ENCODE measurements around the gene BANP.
"Not testable (repeated sequence)": the region's sequence is repeated elsewhere in the genome, so short reads cannot be mapped to it uniquely, and the experiment has no call there.

Gene BANP

DNA sequence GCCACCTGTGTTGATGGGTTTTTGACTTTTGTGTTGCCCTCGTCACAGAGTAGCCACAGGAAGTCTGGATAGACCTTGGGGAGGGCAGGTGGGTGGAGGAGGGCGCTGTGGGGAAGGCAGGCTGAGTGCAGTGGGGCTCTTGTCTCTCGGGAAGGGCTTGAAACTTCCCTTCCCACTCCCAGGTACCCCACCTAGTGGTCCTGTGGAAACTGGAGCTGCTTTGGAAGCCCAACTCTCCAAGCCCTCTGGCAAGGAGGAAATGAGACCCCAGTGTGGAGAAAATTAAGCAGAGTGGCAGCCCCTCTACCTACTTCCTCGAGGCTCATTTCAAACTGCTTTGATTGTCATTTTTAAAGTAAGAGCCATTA lies 24.1 kb upstream of the BANP start:
- peaks cover 17% of the 10 kb centered on the region for H3K27me3 ChIP-seq (replicated peaks)
- no peak for DNase-seq
- peak; percentile 35 for TF ChIP-seq CTCF (IDR thresholded peaks at IDR 0.05; ENCODE audit: low read depth, low read length, missing control alignments)
- in situ Hi-C loops (cut with HindIII; ENCODE audit: low pct_ligation_motif_present, low sequenced_read_pairs), result no loop called here
- H3K27ac ChIP-seq, result no peak overlapping the region
- H3K36me3 ChIP-seq (replicated peaks), result no peaks in the 10 kb centered on the region
- no peak overlapping the region for H3K4me3 ChIP-seq (ENCODE audit: low read depth, low read length)

- Histone ChIP-seq H3K27ac (no peak overlapping the region), H3K27me3 (replicated peaks) (peaks cover 11% of the 10 kb centered on the region), H3K36me3 (replicated peaks) (no peaks in the 10 kb centered on the region), H3K4me3 (ENCODE audit: low read depth, low read length) (no peak overlapping the region)
- TF ChIP-seq CTCF (IDR thresholded peaks at IDR 0.05; ENCODE audit: low read depth, low read length, missing control alignments), result no peak
- DNase-seq, result no peak
- in situ Hi-C loops (cut with HindIII; ENCODE audit: low pct_ligation_motif_present, low sequenced_read_pairs), result no loop called here
These were observed 21.2 kb upstream of the BANP start for GRCh38 chr16:87929986-87930385.

GRCh38 chr16:87930456-87930855 lies 20.8 kb upstream of the BANP start:
- peak; percentile 62 for TF ChIP-seq CTCF (IDR thresholded peaks at IDR 0.05; ENCODE audit: low read depth, low read length, missing control alignments)
- in situ Hi-C loops (cut with HindIII; ENCODE audit: low pct_ligation_motif_present, low sequenced_read_pairs), result no loop called here

DNA sequence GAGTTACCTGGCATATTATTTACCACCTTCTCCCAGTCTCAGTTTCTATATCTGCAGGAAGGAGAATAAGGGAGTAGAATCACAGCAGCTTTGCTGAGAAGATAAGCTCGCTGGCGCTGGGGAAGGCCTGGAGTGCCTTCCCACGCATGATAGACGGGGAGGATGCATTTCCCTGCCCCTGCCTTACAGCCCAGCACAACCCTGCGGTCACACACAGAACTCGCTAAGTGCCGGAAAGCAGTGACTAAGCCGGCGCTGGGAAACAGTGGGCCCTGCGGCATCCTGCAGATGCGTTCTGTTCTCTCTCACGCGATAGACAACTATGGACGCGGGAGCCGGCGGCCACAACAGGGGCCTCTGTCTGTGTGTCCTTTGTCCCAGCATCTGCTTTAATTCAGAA lies 19.7 kb upstream of the BANP start:
- Histone ChIP-seq H3K36me3 (replicated peaks) (no peaks in the 10 kb centered on the region), H3K27ac (no peak overlapping the region), H3K27me3 (replicated peaks) (peaks cover 4% of the 10 kb centered on the region), H3K4me3 (ENCODE audit: low read depth, low read length) (no peak overlapping the region)
- peak; percentile 44 for DNase-seq
- in situ Hi-C loops (cut with HindIII; ENCODE audit: low pct_ligation_motif_present, low sequenced_read_pairs), result no loop called here
- no peak for TF ChIP-seq CTCF (IDR thresholded peaks at IDR 0.05; ENCODE audit: low read depth, low read length, missing control alignments)

More at GRCh38 chr16:87930456-87930855, 20.8 kb upstream of the BANP start:
- Histone ChIP-seq H3K36me3 (replicated peaks) (no peaks in the 10 kb centered on the region), H3K27ac (no peak overlapping the region), H3K27me3 (replicated peaks) (peaks cover 8% of the 10 kb centered on the region), H3K4me3 (ENCODE audit: low read depth, low read length) (no peak overlapping the region)
- no peak for DNase-seq

DNA sequence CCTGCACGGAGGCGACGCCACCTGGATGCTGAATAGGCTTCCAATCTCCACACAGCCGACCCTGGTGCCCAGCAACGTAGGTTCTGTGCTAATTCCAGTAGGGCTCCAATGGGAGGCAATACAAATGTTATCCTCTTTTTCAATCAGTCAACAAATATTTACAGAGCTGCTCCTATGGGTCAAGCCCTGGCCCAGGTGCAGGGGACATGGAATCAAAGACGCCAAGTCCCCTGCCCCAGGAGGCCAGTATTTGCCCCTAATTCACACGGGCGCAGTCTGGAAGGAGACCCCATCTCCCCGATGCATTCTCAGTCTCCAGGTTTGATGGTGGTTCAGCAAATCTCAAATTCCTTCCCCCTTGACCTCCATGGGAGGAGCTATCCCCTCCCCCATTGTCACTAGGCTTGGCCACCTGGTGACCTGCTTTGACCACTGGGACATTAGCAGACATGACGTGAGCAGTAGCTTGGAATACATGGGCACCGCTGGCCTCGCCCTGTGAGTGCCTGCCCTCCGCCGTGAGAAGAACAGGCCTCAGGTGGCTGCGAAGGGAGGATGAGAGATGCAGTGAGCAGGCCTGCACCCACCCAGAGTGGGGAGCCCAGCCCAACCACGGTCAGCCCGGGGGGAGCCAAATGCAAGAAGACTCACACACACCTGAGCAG lies 18.6 kb upstream of the BANP start:
- H3K36me3 ChIP-seq (replicated peaks); in situ Hi-C loops (cut with HindIII; ENCODE audit: low pct_ligation_motif_present, low sequenced_read_pairs); H3K4me3 ChIP-seq (ENCODE audit: low read depth, low read length); DNase-seq; H3K27me3 ChIP-seq (replicated peaks); H3K27ac ChIP-seq: not testable (repeated sequence)

GRCh38 chr16:87933140-87933495 lies 18.1 kb upstream of the BANP start:
- Histone ChIP-seq H3K27me3 (replicated peaks) (no peaks in the 10 kb centered on the region), H3K4me3 (ENCODE audit: low read depth, low read length) (no peak overlapping the region), H3K27ac (no peak overlapping the region), H3K36me3 (replicated peaks) (no peaks in the 10 kb centered on the region)
- in situ Hi-C loops (cut with HindIII; ENCODE audit: low pct_ligation_motif_present, low sequenced_read_pairs), result no loop called here
- no peak for TF ChIP-seq CTCF (IDR thresholded peaks at IDR 0.05; ENCODE audit: low read depth, low read length, missing control alignments)
- no peak for DNase-seq

GRCh38 chr16:87934752-87935425 lies 16.3 kb upstream of the BANP start:
- in situ Hi-C loops (cut with HindIII; ENCODE audit: low pct_ligation_motif_present, low sequenced_read_pairs); H3K27me3 ChIP-seq (replicated peaks); H3K36me3 ChIP-seq (replicated peaks); DNase-seq; H3K27ac ChIP-seq; H3K4me3 ChIP-seq (ENCODE audit: low read depth, low read length): not testable (repeated sequence)

DNA sequence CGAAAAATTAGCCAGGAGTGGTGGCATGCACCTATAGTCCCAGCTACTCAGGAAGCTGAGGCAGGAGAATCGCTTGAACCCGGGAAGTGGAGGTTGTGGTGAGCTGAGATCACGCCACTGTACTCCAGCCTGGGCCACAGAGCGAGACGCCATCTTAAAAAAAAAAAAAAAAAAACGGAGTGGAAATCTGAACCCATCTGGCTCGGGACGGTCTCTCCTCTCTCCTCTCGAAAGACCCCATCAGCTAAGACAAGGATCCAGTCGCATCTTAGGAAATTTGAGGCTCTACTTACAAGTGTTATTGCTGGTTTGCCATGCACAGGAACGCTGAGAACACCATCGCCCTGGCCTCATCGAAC lies 15.2 kb upstream of the BANP start:
- DNase-seq; H3K27me3 ChIP-seq (replicated peaks); in situ Hi-C loops (cut with HindIII; ENCODE audit: low pct_ligation_motif_present, low sequenced_read_pairs); H3K36me3 ChIP-seq (replicated peaks); H3K4me3 ChIP-seq (ENCODE audit: low read depth, low read length); H3K27ac ChIP-seq: not testable (repeated sequence)
